Gastroesophageal sphincter (tissue), 4 donors: ENCODE measurements around the gene CDYL2. TPM values are rescaled to one million over a fixed set of nuclear protein-coding genes. Genes with fewer than 3 reads are reported as not detected.

ENCODE experiments used
- ATAC-seq: fragments of 150-250 bp; one replicate; pipeline ENCODE4 v1.9.1; 2016; ENCODE audit warnings: mild to moderate bottlenecking, moderate library complexity
- H3K27ac ChIP-seq, 4 donors: fragments of 200-600 bp; sonication (generic) in 3 of 4; 1 replicate in 3 of 4; 2 replicates in 1 of 4; pipeline ENCODE4 v1.5.1; 2016 to 2019
- H3K27me3 ChIP-seq: fragments of 200-600 bp; sonication (generic); one replicate; pipeline ENCODE4 v1.5.1; 2019
- H3K36me3 ChIP-seq, 2 donors: fragments of 200-600 bp; sonication (generic); one replicate each; pipeline ENCODE4 v1.5.1; 2019; ENCODE audit warnings: control low read depth in 1 of 2
- H3K4me1 ChIP-seq, 3 donors: fragments of 200-600 bp; sonication (generic); 1 replicate in 2 of 3; 2 replicates in 1 of 3; pipeline ENCODE4 v1.5.1; 2016 to 2019; ENCODE audit warnings: control low read depth in 2 of 3
- H3K4me3 ChIP-seq, 2 donors: fragments of 200-600 bp; sonication (generic); one replicate each; pipeline ENCODE4 v1.5.1; 2019; ENCODE audit warnings: mild to moderate bottlenecking in 1 of 2, moderate library complexity in 1 of 2
- H3K9me3 ChIP-seq, 3 donors: fragments of 200-600 bp; sonication (generic); one replicate each; pipeline ENCODE4 v1.5.1; 2017 to 2019; ENCODE audit warnings: control low read depth in 2 of 3
- CTCF ChIP-seq, 4 experiments: fragments of 200-600 bp in 2 of 4; fragments of 450-650 bp in 2 of 4; sonication (generic) in 1 of 4; IDR thresholded peaks; one replicate each; pipeline ENCODE4 v1.5.1; 2017 to 2019; ENCODE audit warnings: antibody characterized with exemption in 4 of 4, mild to moderate bottlenecking in 2 of 4, moderate library complexity in 2 of 4
- EP300 ChIP-seq: sonication (generic); formaldehyde crosslinking; IDR thresholded peaks from one replicate; pipeline ENCODE4 v1.6.1; 2017; ENCODE audit warnings: antibody characterized with exemption, mild to moderate bottlenecking
- POLR2A ChIP-seq, 2 donors: fragments of 450-650 bp; IDR thresholded peaks; one replicate each; pipeline ENCODE4 v1.6.1; 2017; ENCODE audit warnings: antibody characterized with exemption in 2 of 2, mild to moderate bottlenecking in 2 of 2, moderate library complexity in 1 of 2
- POLR2AphosphoS5 ChIP-seq: sonication (generic); formaldehyde crosslinking; IDR thresholded peaks from one replicate; pipeline ENCODE4 v1.6.1; 2017; ENCODE audit warnings: antibody characterized with exemption
- whole genome bisulfite sequencing, 2 donors: methylation state at CpG; one replicate each; pipeline ENCODE4 v1.1.5; 2018; ENCODE audit warnings: low coverage in 1 of 2; 5-methylcytosine and 5-hydroxymethylcytosine counted together
- total RNA-seq, 4 donors: library from RNA; depleted of rRNA; stranded (reverse); fragments of >200 nt; gene quantifications; one replicate each; pipeline ENCODE4 v1.1.0, GENCODE V29; 2016

Gene CDYL2
- total RNA-seq, 4 donors from 2014 or later: 0.78 to 11.7 (median 3.2) TPM

- 90 to 100% methylated on average over 1 to 3 of the region's 10 CpGs for WGBS, 2 donors
- no peak overlapping the region for H3K27ac ChIP-seq
- no peaks in the 10 kb centered on the region for H3K27me3 ChIP-seq
- H3K4me1 ChIP-seq: no peaks in the 10 kb centered on the region
- TF ChIP-seq POLR2A (IDR thresholded peaks at IDR 0.05) (no peak), CTCF (IDR thresholded peaks at IDR 0.05) (no peak), POLR2AphosphoS5 (no peak), EP300 (no peak)
- no peaks in the 10 kb centered on the region for H3K36me3 ChIP-seq
- no peaks in the 10 kb centered on the region for H3K9me3 ChIP-seq
- no peak for ATAC-seq
- no peak overlapping the region for H3K4me3 ChIP-seq
Measured at GRCh38 chr16:80703131-80704071, 101.0 kb downstream of the CDYL2 start.

GRCh38 chr16:80702696-80703095, 101.7 kb downstream of the CDYL2 start:
- Histone ChIP-seq H3K4me1 (no peaks in the 10 kb centered on the region), H3K36me3 (no peaks in the 10 kb centered on the region), H3K27me3 (no peaks in the 10 kb centered on the region), H3K4me3 (no peak overlapping the region), H3K27ac (no peak overlapping the region), H3K9me3 (peaks cover 0 to 7% (median 0%) of the 10 kb centered on the region in 3 donors)
- WGBS, 2 donors: 89% methylated on average over 2 of the region's 3 CpGs; no CpG with 5 or more reads in 1 of the 2 donors
- TF ChIP-seq POLR2A (IDR thresholded peaks at IDR 0.05) (no peak), POLR2AphosphoS5 (no peak), CTCF (IDR thresholded peaks at IDR 0.05) (no peak), EP300 (no peak)
- no peak for ATAC-seq

GRCh38 chr16:80700558-80700957, 103.8 kb downstream of the CDYL2 start:
- Histone ChIP-seq H3K4me3 (no peak overlapping the region), H3K36me3 (no peaks in the 10 kb centered on the region), H3K27ac (no peak overlapping the region), H3K27me3 (no peaks in the 10 kb centered on the region), H3K4me1 (no peaks in the 10 kb centered on the region), H3K9me3 (peaks cover 0 to 19% (median 0%) of the 10 kb centered on the region in 3 donors)
- TF ChIP-seq POLR2AphosphoS5 (no peak), POLR2A (IDR thresholded peaks at IDR 0.05) (no peak), CTCF (IDR thresholded peaks at IDR 0.05) (no peak), EP300 (no peak)
- WGBS, 2 donors: 72 to 79% methylated on average over 4 of the region's 4 CpGs
- no peak for ATAC-seq

GRCh38 chr16:80695020-80695419, 109.4 kb downstream of the CDYL2 start:
- H3K27ac ChIP-seq: no peak overlapping the region
- ATAC-seq: no peak
- H3K27me3 ChIP-seq: no peaks in the 10 kb centered on the region
- no peak overlapping the region for H3K4me3 ChIP-seq
- TF ChIP-seq POLR2AphosphoS5: no peak
- no peak for TF ChIP-seq POLR2A (IDR thresholded peaks at IDR 0.05)
- no peak for TF ChIP-seq CTCF (IDR thresholded peaks at IDR 0.05)
- no peaks in the 10 kb centered on the region for H3K4me1 ChIP-seq
- no peaks in the 10 kb centered on the region for H3K36me3 ChIP-seq
- 86 to 100% methylated on average over 2 of the region's 2 CpGs for WGBS, 2 donors
- peaks cover 0 to 19% (median 0%) of the 10 kb centered on the region in 3 donors for H3K9me3 ChIP-seq

GRCh38 chr16:80693553-80693952, 110.8 kb downstream of the CDYL2 start:
- Histone ChIP-seq H3K27ac (no peak overlapping the region), H3K4me3 (no peak overlapping the region), H3K27me3 (no peaks in the 10 kb centered on the region), H3K36me3 (no peaks in the 10 kb centered on the region), H3K4me1 (no peaks in the 10 kb centered on the region), H3K9me3 (peaks cover 0 to 19% (median 0%) of the 10 kb centered on the region in 3 donors)
- TF ChIP-seq CTCF (IDR thresholded peaks at IDR 0.05): no peak
- no peak for TF ChIP-seq POLR2A (IDR thresholded peaks at IDR 0.05)
- no peak for TF ChIP-seq EP300
- no peak for TF ChIP-seq POLR2AphosphoS5
- no peak for ATAC-seq
- 41 to 51% methylated on average over 4 of the region's 4 CpGs for WGBS, 2 donors
